ENCODE measurements around the gene KCNK13.

Gene KCNK13

DNA sequence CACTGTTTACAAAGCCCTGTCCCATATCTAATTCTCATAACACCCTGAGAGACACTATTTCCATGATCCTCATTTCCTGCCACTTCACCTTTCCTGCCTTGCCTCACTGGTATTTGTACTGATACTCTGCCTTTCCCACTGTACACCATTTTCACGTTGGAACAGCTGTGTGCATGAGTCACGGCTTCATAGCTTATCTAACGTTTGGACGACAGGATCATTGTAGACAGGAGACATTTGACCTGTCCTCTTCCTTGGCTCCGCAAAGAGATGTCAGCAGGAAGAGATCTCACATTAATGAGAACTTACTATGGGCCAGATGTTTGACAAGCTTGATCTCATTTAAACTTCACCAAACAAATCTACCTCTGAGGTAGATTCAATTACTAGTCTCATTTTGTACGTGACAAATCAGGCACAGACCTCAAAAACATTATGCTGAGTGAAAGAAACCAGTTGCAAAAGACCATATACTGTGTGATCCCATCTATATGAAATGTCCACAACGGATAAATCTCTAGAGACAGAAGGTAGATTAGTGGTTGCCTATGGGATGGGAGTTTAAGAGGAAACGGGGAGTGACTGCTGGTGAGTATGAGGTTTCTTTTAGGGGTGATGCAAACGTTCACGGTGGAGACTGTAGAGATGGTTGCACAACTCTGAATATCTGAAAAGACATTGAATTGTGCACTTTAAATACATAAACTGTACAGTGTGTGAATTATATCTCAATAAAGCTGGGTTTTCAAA lies 71.2 kb downstream of the KCNK13 start (continued):
- TF ChIP-seq ZNF529 (tag by site-specific recombination; IDR thresholded peaks at IDR 0.05; ENCODE audit: insufficient replicate concordance), result no peak
- TF ChIP-seq ZNF23 (tag by site-specific recombination; IDR thresholded peaks at IDR 0.05; ENCODE audit: borderline replicate concordance), result no peak
- no peak for TF ChIP-seq ZNF792 (tag by site-specific recombination; IDR thresholded peaks at IDR 0.05)
- TF ChIP-seq ZNF510 (tag by site-specific recombination; IDR thresholded peaks at IDR 0.05; ENCODE audit: insufficient replicate concordance), result no peak
- TF ChIP-seq, protein P1, sequence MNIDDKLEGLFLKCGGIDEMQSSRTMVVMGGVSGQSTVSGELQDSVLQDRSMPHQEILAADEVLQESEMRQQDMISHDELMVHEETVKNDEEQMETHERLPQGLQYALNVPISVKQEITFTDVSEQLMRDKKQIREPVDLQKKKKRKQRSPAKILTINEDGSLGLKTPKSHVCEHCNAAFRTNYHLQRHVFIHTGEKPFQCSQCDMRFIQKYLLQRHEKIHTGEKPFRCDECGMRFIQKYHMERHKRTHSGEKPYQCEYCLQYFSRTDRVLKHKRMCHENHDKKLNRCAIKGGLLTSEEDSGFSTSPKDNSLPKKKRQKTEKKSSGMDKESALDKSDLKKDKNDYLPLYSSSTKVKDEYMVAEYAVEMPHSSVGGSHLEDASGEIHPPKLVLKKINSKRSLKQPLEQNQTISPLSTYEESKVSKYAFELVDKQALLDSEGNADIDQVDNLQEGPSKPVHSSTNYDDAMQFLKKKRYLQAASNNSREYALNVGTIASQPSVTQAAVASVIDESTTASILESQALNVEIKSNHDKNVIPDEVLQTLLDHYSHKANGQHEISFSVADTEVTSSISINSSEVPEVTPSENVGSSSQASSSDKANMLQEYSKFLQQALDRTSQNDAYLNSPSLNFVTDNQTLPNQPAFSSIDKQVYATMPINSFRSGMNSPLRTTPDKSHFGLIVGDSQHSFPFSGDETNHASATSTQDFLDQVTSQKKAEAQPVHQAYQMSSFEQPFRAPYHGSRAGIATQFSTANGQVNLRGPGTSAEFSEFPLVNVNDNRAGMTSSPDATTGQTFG (tag by site-specific recombination; IDR thresholded peaks at IDR 0.05; ENCODE audit: borderline replicate concordance), result no peak

DNA sequence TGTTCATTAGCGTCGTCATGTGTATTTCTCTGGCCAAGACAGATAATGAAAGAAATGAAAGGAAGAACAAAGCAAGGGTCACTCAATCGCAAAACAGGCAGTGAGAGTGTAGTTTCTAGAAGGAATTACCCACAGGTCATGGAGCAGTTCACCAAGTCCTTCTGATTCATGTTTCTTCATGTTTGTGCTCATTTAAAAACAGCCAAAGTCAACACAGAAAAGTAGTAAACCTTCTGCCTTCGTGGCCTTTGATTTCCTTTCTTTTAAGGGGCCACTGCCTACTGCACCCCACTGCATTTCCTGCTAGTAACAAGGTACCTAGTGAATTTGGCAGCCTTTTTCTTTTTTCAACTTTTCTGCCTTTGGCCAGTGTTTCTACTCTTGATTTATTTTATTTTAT lies 75.1 kb downstream of the KCNK13 start:
- Histone ChIP-seq H3K9me3 (ENCODE audit: control insufficient read depth, insufficient read depth, low read depth, low read length) (no peaks in the 10 kb centered on the region), H3K36me3 (ENCODE audit: control insufficient read depth in 2 of 2, insufficient read depth in 1 of 2, low read length in 2 of 2) (no peaks in the 10 kb centered on the region), H3K4me3 (ENCODE audit: low read depth, low read length) (no peak overlapping the region), H3K27ac (ENCODE audit: extremely low read depth, low read depth, low read length) (no peak overlapping the region), H3K4me1 (ENCODE audit: control insufficient read depth, insufficient read depth, low read length) (peaks cover 13% of the 10 kb centered on the region)
- ChIA-PET CTCF (interaction anchor here (1.0 kb wide), 1 partner anchor 99 kb away, joined by 3 read pairs; no protein-coding TSS in a partner anchor), POLR2A (no interaction called here)
- TF ChIP-seq, protein P2, sequence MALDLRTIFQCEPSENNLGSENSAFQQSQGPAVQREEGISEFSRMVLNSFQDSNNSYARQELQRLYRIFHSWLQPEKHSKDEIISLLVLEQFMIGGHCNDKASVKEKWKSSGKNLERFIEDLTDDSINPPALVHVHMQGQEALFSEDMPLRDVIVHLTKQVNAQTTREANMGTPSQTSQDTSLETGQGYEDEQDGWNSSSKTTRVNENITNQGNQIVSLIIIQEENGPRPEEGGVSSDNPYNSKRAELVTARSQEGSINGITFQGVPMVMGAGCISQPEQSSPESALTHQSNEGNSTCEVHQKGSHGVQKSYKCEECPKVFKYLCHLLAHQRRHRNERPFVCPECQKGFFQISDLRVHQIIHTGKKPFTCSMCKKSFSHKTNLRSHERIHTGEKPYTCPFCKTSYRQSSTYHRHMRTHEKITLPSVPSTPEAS (tag by site-specific recombination; IDR thresholded peaks at IDR 0.05), result no peak

DNA sequence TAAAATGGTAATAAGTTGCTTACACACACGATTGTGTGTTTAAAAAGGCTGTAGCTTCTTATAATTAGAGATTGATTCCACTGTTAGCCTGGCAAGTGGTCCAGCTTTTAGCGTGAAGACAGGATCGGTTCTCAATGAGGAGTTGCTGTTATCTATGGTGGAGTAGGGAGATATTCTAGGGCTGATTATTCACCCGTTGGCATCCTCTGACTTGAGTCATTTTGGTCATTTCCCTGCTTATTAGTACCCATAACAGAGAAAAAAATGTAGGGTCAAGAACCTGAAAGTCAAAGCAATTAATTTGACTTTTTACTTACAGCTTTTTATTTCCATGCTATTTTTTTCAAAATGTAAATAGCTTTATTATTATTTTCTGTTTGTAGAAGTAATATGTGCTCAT lies 76.0 kb downstream of the KCNK13 start:
- no peaks in the 10 kb centered on the region for H3K36me3 ChIP-seq (ENCODE audit: control insufficient read depth in 2 of 2, insufficient read depth in 1 of 2, low read length in 2 of 2)
- ChIA-PET POLR2A (interaction anchor here (1.0 kb wide), 1 partner anchor 32 kb away, joined by 3 read pairs; no protein-coding TSS in a partner anchor), CTCF (interaction anchor here (1.0 kb wide), 1 partner anchor 98 kb away, joined by 3 read pairs; no protein-coding TSS in a partner anchor)
- H3K4me3 ChIP-seq (ENCODE audit: low read depth, low read length), result no peak overlapping the region
- H3K9me3 ChIP-seq (ENCODE audit: control insufficient read depth, insufficient read depth, low read depth, low read length), result no peaks in the 10 kb centered on the region
- H3K4me1 ChIP-seq (ENCODE audit: control insufficient read depth, insufficient read depth, low read length), result peaks cover 13% of the 10 kb centered on the region
- H3K27ac ChIP-seq (ENCODE audit: extremely low read depth, low read depth, low read length), result no peak overlapping the region
- TF ChIP-seq ZNF544 (tag by site-specific recombination; IDR thresholded peaks at IDR 0.05) (no peak), ZNF248 (tag by site-specific recombination; IDR thresholded peaks at IDR 0.05) (no peak), ZNF701 (tag by site-specific recombination; IDR thresholded peaks at IDR 0.05) (no peak), BCL11B (tag by site-specific recombination; IDR thresholded peaks at IDR 0.05; ENCODE audit: low read depth) (no peak), SCRT2 (tag by site-specific recombination; IDR thresholded peaks at IDR 0.05) (no peak), ZNF324 (tag by site-specific recombination; IDR thresholded peaks at IDR 0.05) (no peak), ZFP41 (tag by site-specific recombination; IDR thresholded peaks at IDR 0.05; ENCODE audit: borderline replicate concordance) (no peak), ZNF366 (tag by site-specific recombination; conservative IDR thresholded peaks at IDR 0.05) (no peak), ZSCAN23 (tag by site-specific recombination; IDR thresholded peaks at IDR 0.05) (no peak), ZEB2 (tag by site-specific recombination; IDR thresholded peaks at IDR 0.05) (no peak), OSR2 (tag by site-specific recombination; IDR thresholded peaks at IDR 0.05) (no peak), GLIS1 (tag by site-specific recombination; IDR thresholded peaks at IDR 0.05) (no peak), ZBTB48 (tag by site-specific recombination; IDR thresholded peaks at IDR 0.05) (no peak)
- TF ChIP-seq, protein P3, sequence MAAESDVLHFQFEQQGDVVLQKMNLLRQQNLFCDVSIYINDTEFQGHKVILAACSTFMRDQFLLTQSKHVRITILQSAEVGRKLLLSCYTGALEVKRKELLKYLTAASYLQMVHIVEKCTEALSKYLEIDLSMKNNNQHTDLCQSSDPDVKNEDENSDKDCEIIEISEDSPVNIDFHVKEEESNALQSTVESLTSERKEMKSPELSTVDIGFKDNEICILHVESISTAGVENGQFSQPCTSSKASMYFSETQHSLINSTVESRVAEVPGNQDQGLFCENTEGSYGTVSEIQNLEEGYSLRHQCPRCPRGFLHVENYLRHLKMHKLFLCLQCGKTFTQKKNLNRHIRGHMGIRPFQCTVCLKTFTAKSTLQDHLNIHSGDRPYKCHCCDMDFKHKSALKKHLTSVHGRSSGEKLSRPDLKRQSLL (tag by site-specific recombination; IDR thresholded peaks at IDR 0.05), result no peak
- TF ChIP-seq, protein P4, sequence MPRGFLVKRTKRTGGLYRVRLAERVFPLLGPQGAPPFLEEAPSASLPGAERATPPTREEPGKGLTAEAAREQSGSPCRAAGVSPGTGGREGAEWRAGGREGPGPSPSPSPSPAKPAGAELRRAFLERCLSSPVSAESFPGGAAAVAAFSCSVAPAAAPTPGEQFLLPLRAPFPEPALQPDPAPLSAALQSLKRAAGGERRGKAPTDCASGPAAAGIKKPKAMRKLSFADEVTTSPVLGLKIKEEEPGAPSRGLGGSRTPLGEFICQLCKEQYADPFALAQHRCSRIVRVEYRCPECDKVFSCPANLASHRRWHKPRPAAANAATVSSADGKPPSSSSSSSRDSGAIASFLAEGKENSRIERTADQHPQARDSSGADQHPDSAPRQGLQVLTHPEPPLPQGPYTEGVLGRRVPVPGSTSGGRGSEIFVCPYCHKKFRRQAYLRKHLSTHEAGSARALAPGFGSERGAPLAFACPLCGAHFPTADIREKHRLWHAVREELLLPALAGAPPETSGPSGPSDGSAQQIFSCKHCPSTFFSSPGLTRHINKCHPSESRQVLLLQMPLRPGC (tag by site-specific recombination; IDR thresholded peaks at IDR 0.05), result no peak
- TF ChIP-seq, protein P5, sequence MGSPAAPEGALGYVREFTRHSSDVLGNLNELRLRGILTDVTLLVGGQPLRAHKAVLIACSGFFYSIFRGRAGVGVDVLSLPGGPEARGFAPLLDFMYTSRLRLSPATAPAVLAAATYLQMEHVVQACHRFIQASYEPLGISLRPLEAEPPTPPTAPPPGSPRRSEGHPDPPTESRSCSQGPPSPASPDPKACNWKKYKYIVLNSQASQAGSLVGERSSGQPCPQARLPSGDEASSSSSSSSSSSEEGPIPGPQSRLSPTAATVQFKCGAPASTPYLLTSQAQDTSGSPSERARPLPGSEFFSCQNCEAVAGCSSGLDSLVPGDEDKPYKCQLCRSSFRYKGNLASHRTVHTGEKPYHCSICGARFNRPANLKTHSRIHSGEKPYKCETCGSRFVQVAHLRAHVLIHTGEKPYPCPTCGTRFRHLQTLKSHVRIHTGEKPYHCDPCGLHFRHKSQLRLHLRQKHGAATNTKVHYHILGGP (tag by site-specific recombination; IDR thresholded peaks at IDR 0.05), result no peak
- TF ChIP-seq, protein P6, sequence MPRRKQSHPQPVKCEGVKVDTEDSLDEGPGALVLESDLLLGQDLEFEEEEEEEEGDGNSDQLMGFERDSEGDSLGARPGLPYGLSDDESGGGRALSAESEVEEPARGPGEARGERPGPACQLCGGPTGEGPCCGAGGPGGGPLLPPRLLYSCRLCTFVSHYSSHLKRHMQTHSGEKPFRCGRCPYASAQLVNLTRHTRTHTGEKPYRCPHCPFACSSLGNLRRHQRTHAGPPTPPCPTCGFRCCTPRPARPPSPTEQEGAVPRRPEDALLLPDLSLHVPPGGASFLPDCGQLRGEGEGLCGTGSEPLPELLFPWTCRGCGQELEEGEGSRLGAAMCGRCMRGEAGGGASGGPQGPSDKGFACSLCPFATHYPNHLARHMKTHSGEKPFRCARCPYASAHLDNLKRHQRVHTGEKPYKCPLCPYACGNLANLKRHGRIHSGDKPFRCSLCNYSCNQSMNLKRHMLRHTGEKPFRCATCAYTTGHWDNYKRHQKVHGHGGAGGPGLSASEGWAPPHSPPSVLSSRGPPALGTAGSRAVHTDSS (tag by site-specific recombination; IDR thresholded peaks at IDR 0.05), result no peak

Measured in HEK293 (cell line).